ENCODE measurements around the gene EEFSEC. TPM values are rescaled to one million over a fixed set of nuclear protein-coding genes. Genes with fewer than 3 reads are reported as not detected.

EEFSEC gene
- polyA plus RNA-seq, 1 donor (not counting 4 experiments of a cell fraction or from before 2014, with no cell fraction given), result 8.7 TPM

DNA sequence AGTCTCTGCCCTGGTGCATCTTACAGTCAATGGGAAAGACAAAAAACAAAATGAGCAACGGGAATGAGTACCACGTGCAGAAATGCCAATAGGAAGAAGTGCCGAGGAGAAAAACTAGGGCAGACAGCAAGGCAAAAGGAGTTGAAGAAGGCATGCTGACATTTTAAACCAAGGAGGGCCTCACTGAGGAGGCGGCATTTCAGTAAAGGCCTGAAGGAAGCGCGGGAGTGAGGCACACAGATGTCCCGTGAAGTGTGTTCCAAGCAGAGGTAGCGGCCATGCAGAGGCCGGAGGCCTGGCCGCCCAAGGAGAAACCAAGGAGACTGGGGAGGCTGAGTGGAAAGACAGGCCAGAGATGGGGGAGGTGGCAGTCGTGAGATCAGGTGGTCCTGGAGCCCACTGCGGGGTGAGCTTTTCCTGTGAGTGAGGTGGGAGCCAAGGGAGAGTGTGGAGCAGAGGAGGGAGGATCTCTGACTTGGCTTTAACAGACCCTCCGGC is 278.6 kb downstream of the EEFSEC start:
- H2AFZ ChIP-seq (ENCODE audit: control insufficient read depth, low read length), result no peak overlapping the region
- dilution Hi-C loops (cut with MboI; ENCODE audit: extremely low pct_ligation_motif_present, low sequenced_read_pairs), result no loop called here
- DNase-seq (ENCODE audit: low read depth, low spot score) (no peak), FAIRE-seq (no peak)
- H3K9ac ChIP-seq (ENCODE audit: control insufficient read depth, extremely low read depth, insufficient read depth, low read length), result no peak overlapping the region
- H3K4me1 ChIP-seq (ENCODE audit: control insufficient read depth, extremely low read depth, insufficient read depth, low read length), result no peaks in the 10 kb centered on the region
- no peak overlapping the region for H3K27ac ChIP-seq (ENCODE audit: control insufficient read depth, insufficient read depth, low read length)
- H3K27me3 ChIP-seq (ENCODE audit: control insufficient read depth, extremely low read depth, insufficient read depth, low read length), result peaks cover 66% of the 10 kb centered on the region
- H3K9me3 ChIP-seq (ENCODE audit: control insufficient read depth, low read depth, low read length), result no peaks in the 10 kb centered on the region
- H3K4me3 ChIP-seq (ENCODE audit: control insufficient read depth in 2 of 3, extremely low read depth in 1 of 3, insufficient read depth in 2 of 3, low read depth in 1 of 3, low read length in 3 of 3), result no peak overlapping the region
- no peaks in the 10 kb centered on the region for H3K36me3 ChIP-seq (ENCODE audit: control insufficient read depth in 2 of 2, extremely low read depth in 1 of 2, insufficient read depth in 2 of 2, low read length in 2 of 2)
- no peak for TF ChIP-seq EZH2 (IDR thresholded peaks at IDR 0.05; ENCODE audit: low read length)
- H3K79me2 ChIP-seq (ENCODE audit: control insufficient read depth, insufficient read depth, low read length), result no peaks in the 10 kb centered on the region
- no peaks in the 10 kb centered on the region for H3K9me1 ChIP-seq (ENCODE audit: control insufficient read depth, extremely low read depth, insufficient read depth, low read length)
- no peak overlapping the region for H3K4me2 ChIP-seq (ENCODE audit: control insufficient read depth, extremely low read depth, insufficient read depth, low read depth, low read length)
- H4K20me1 ChIP-seq (ENCODE audit: control insufficient read depth, extremely low read depth, insufficient read depth, low read length), result peaks cover 3% of the 10 kb centered on the region

GRCh38 chr3:128432301-128432970 is 279.2 kb downstream of the EEFSEC start:
- Histone ChIP-seq H4K20me1 (ENCODE audit: control insufficient read depth, extremely low read depth, insufficient read depth, low read length) (peaks cover 3% of the 10 kb centered on the region), H3K9ac (ENCODE audit: control insufficient read depth, extremely low read depth, insufficient read depth, low read length) (no peak overlapping the region), H3K27ac (ENCODE audit: control insufficient read depth, insufficient read depth, low read length) (no peak overlapping the region), H3K4me3 (ENCODE audit: control insufficient read depth in 2 of 3, extremely low read depth in 1 of 3, insufficient read depth in 2 of 3, low read depth in 1 of 3, low read length in 3 of 3) (no peak overlapping the region), H3K9me3 (ENCODE audit: control insufficient read depth, low read depth, low read length) (no peaks in the 10 kb centered on the region), H3K4me1 (ENCODE audit: control insufficient read depth, extremely low read depth, insufficient read depth, low read length) (no peaks in the 10 kb centered on the region), H3K27me3 (ENCODE audit: control insufficient read depth, extremely low read depth, insufficient read depth, low read length) (peaks cover 66% of the 10 kb centered on the region), H3K36me3 (ENCODE audit: control insufficient read depth in 2 of 2, extremely low read depth in 1 of 2, insufficient read depth in 2 of 2, low read length in 2 of 2) (no peaks in the 10 kb centered on the region), H3K79me2 (ENCODE audit: control insufficient read depth, insufficient read depth, low read length) (no peaks in the 10 kb centered on the region), H2AFZ (ENCODE audit: control insufficient read depth, low read length) (no peak overlapping the region), H3K4me2 (ENCODE audit: control insufficient read depth, extremely low read depth, insufficient read depth, low read depth, low read length) (no peak overlapping the region), H3K9me1 (ENCODE audit: control insufficient read depth, extremely low read depth, insufficient read depth, low read length) (no peaks in the 10 kb centered on the region)
- dilution Hi-C loops (cut with MboI; ENCODE audit: extremely low pct_ligation_motif_present, low sequenced_read_pairs), result no loop called here
- TF ChIP-seq CTCF (optimal IDR thresholded peaks at IDR 0.05 in 1 of 3, IDR thresholded peaks at IDR 0.05 in 1 of 3, conservative IDR thresholded peaks at IDR 0.05 in 1 of 3; ENCODE audit: extremely low read depth in 1 of 3, insufficient read depth in 2 of 3, low read length in 3 of 3) (no peak), EZH2 (IDR thresholded peaks at IDR 0.05; ENCODE audit: low read length) (peak; percentile 76)
- no peak for FAIRE-seq
- no peak for DNase-seq (ENCODE audit: low read depth, low spot score)
